C1 segment of cervical spinal cord (tissue), 14 donors: ENCODE data around the gene SYNGR1.
A peak's percentile ranks its signal among the peaks of the same experiment; 100 is the strongest.
"Not testable (repeated sequence)": the region's sequence is repeated elsewhere in the genome, so short reads cannot be mapped to it uniquely, and the experiment has no call there.

ENCODE experiments used
- DNase-seq, 14 donors: peaks; one replicate each; lab custom pipeline; 2025; lab: John Stamatoyannopoulos, UW

The SYNGR1 gene

GRCh38 chr22:39405346-39406085 is 55.7 kb downstream of the SYNGR1 start:
- peak in 9 of 14 donors; percentile 21 to 63 (median 33) for DNase-seq

GRCh38 chr22:39408173-39408572 is 58.4 kb downstream of the SYNGR1 start:
- DNase-seq = no peak

GRCh38 chr22:39408807-39409206 is 59.0 kb downstream of the SYNGR1 start:
- DNase-seq = no peak

GRCh38 chr22:39409516-39410029 is 59.8 kb downstream of the SYNGR1 start:
- peak in 1 of 14 donors; percentile 14 for DNase-seq

GRCh38 chr22:39410264-39410663 is 60.5 kb downstream of the SYNGR1 start:
- DNase-seq = no peak

DNA sequence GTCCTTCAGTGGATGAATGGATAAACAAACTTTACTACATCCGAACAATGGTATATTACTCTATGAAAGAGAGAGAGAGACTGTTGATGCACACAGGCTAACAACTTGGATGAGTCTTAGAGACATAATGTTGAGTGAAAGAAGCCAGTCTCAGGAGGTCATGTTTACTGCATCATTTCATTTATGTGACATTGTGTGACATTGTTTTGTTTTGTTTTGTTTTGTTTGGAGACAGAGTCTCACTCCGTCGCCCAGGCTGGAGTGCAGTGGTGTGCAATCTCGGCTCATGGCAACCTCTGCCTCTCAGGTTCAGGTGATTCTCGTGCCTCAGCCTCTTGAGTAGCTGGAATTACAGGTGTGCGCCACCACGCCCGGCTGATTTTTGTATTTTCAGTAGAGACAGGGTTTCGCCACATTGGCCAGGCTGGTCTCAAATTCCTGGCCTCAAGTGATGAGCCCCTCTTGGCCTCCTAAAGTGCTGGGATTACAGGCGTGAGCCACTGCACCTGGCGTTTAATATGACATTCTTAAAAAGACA is 62.1 kb downstream of the SYNGR1 start:
- DNase-seq = not testable (repeated sequence)

DNA sequence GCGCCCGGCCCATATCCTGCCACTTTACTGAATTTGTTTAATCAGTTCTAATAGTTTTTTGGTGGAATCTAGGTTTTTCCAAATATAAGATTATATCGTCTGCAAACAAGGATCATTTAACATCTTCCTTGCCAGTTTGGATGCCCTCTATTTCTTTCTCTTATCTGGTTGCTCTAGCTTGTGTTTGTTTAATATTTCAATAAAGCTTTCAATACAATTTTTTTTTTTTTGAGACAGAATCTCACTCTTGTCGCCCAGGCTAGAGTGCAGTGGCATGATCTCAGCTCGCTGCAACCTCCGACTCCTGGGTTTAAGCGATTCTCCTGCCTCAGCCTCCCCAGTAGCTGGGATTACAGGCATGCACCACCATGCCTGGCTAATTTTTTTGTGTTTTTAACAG is 63.4 kb downstream of the SYNGR1 start:
- DNase-seq = not testable (repeated sequence)

GRCh38 chr22:39414377-39414776 is 64.6 kb downstream of the SYNGR1 start:
- DNase-seq = no peak

DNA sequence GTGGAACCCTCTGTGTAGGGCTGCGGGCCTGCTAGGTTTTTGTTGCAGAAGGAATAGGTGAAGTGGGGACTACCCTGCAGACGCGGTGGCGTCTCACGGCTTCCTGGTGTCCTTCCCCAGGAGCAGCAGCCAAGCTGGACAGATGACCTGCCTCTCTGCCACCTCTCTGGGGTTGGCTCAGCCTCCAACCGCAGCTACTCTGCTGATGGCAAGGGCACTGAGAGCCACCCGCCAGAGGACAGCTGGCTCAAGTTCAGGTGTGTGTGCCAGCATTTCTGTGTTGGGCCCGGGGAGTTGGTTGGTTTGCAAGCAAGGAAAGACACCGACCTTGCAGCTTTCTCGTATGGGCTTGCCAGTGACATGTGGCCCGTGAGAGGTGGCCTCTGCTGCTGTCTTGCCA is 65.1 kb downstream of the SYNGR1 start:
- peak in 6 of 14 donors; percentile 19 to 79 (median 50) for DNase-seq

GRCh38 chr22:39415506-39415905 is 65.7 kb downstream of the SYNGR1 start:
- no peak for DNase-seq

- DNase-seq = no peak
These were observed 66.5 kb downstream of the SYNGR1 start for GRCh38 chr22:39416319-39416718.

DNA sequence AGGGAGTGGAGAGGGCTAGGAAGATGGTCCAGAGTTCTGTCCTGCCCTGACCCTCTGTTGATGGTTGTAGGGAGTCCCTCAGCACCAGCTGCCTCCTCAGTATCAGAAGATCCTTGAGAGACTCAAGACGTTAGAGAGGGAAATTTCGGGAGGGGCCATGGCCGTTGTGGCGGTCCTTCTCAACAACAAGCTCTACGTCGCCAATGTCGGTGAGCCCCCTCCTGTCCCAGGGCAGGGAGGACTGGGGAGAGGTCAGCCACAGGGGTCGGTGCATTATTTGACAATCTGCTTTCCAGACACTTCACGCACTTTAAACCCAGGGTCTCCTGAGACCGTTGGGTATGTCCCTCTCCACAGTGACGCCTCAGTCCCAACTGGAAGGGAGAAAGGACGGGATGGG is 67.8 kb downstream of the SYNGR1 start:
- no peak for DNase-seq

- DNase-seq = no peak
These were observed 68.9 kb downstream of the SYNGR1 start for GRCh38 chr22:39418696-39419095.

GRCh38 chr22:39419096-39419495 is 69.3 kb downstream of the SYNGR1 start:
- DNase-seq = no peak

DNA sequence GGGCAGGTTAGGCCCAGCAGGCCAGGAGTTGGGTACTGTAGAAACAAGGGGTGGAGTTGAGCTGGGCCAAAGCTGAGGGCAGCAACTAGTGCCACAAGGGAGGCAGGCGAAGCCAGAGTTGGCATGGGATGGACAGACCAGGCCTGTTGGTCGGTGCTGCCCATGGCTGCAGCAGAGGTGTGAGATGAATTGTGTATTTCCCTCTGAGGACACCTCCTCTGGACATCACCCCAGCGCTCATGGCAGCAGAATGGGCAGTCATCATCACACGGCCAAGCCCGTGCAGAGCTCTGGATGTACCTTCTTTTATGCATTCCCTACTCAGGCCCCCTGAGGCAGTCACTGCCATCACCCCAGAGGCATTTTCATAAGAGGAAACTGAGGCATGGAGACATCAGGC is 70.1 kb downstream of the SYNGR1 start:
- DNase-seq = no peak

GRCh38 chr22:39421691-39422090 is 71.9 kb downstream of the SYNGR1 start:
- no peak for DNase-seq

DNA sequence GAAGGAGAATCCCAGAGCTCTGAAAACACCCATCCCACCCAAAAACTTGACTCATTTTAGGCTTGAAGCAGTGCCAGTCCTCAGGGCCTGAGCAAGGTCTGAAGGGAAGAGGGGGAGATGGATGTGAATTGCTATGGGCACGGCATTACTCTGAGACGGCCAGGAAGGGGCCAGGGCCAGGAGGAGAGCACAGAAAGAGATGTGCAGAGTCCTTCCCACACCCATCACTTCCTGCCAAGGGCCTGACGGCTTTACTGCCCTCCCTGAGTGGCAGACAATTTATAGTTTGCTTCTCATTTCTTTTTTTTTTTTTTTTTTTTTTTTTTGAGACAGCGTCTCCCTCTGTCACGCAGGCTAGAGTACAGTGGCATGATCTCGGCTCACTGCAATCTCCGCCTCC is 72.3 kb downstream of the SYNGR1 start:
- no peak for DNase-seq

DNA sequence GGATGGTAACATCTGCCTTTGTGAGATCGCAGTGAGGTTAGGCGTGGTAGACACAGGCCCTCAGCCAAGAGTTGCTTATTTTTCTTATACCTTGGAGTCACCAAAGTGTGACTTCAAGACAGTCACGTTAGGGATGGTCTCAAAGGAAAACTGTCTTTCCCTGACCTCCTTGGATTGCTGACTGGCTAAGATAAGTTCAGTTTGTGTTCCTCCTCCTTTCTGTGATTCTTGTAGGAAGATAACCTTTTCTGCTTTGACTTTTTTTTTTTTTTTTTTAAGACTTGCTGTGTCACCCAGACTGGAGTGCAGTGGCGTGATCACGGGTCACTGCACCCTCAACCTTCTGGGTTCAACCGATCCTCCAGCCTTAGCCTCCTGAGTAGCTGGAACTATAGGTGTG is 72.9 kb downstream of the SYNGR1 start:
- no peak for DNase-seq

GRCh38 chr22:39423976-39424375 is 74.2 kb downstream of the SYNGR1 start:
- DNase-seq = no peak

- DNase-seq = no peak
These were observed 76.7 kb downstream of the SYNGR1 start for GRCh38 chr22:39426380-39427043.

GRCh38 chr22:39427751-39428596 is 78.2 kb downstream of the SYNGR1 start:
- no peak for DNase-seq

- no peak for DNase-seq
These were observed 78.8 kb downstream of the SYNGR1 start for GRCh38 chr22:39428597-39429071.
